HUDEP-2 (cell line): ENCODE results near the gene TBC1D8.

Experiments
- DNase-seq, 76 experiments: peaks; one replicate each; lab custom pipeline; 2025; ENCODE audit not compliant: unreplicated experiment in 76 of 76; lab: John Stamatoyannopoulos, UW

Gene TBC1D8

DNA sequence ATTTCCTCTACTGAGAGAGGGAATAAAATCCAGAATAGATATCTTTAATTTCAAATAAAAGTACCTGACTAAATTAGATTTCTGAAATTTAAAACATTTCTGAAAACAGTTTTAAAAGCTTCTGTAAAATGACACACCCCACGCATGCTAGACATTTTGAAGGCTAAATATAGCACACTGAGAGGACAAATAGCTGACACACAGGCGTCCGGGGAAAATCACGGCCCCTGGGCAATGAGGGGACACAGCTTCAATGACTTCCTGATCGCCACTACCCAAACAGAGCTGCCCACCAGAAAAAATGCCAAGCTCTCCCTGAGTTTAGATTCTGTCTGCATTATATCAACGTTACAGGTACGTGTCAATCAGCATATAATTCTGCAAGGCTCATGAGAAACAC, 10.9 kb downstream of the TBC1D8 start:
- no peak for DNase-seq

- no peak for DNase-seq
Measured at GRCh38 chr2:101139495-101139894, 11.7 kb downstream of the TBC1D8 start.

DNA sequence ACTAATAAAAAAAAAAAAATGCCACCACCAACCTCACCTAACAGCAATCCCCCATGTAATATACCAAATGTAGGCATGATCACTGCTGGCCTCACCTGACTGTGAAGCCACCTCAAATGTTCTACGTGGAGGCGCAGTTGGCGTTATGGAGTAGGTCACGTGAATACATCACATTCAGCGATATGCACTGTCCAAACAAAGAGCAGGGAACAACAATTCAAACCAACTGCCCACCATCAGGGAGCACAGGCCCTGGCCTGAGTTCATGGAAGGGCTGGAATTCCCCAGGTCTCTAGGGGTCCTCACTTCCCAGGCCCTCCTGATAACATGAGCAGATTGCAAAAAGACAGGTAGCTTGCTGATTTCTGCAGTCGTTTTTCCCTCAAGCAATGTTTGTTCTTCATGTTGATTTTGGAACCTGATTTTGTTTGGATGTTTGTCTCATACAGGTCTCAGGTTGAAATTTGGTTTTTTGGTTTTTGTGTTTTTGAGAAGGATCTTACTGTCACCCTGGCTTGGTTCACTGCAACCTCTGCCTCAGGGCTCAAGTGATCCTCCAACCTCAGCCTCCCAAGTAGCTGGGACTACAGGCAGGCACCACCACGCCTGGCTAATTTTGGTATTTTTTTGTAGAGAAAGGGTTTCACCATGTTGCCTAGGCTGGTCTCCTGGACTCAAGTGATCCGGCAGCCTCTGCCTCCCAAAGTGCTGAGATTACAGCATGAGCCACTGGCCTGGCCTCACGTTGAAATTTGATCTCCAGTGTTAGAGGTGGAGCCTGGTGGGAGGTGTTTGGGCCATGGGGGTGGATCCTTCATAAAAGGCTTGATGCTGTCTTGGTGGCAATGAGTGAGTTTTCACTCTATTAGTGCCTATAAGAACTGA, 15.5 kb downstream of the TBC1D8 start:
- DNase-seq, result no peak

GRCh38 chr2:101133492-101134100, 17.6 kb downstream of the TBC1D8 start:
- DNase-seq, result no peak

DNA sequence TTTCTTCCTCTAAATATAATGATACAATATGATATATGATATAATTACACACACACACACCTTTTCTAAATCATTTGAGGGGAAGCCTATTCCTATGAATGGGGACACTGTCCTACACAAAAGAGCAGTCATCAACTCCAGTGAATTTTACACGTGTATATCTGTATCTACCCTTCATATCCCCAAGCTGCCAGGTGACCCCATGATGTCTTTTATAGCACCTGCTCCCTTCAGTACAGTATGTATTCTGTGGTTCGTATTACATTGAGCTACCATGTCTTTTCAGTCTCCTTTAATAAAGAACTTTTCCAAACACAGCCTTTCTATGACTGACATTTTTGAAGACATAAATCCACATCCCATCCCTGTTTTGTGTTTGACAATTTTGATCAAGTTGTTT, 19.0 kb downstream of the TBC1D8 start:
- DNase-seq, result no peak

- DNase-seq, result no peak
Measured at GRCh38 chr2:101130081-101130480, 21.1 kb downstream of the TBC1D8 start.

DNA sequence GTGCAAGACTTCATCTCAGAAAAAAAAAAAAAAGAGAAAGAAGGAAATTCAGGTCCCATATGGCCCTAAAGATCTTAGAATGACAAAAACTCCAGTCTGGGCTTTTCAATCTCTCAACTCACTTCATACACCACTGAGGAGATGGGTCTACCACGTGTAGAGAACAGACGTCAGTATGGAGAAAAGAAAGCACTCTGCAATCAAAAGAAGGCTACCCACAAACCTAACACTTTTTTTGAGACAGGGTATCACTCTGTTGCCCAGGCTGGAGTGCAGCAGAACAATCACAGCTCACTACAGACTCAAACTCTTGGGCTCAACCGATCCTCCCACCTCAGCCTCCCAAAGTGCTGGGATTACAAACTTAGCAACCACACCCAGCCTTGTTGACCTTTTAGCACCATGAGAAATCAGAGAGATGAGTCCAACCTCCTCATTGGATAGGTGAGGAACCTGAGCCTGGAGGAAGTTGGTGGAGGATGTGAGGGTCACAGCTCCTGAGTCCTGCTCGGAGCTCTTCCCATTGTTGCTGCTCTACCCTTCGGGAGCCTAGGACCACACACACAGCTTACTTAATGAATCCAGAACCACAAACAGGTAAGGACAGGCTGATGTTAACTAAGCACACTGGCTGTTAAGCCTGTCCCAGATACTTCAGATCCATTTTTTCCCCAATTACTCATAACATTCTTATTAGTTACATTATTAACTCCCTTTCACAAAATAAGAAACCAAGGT, 23.7 kb downstream of the TBC1D8 start:
- DNase-seq, result no peak

DNA sequence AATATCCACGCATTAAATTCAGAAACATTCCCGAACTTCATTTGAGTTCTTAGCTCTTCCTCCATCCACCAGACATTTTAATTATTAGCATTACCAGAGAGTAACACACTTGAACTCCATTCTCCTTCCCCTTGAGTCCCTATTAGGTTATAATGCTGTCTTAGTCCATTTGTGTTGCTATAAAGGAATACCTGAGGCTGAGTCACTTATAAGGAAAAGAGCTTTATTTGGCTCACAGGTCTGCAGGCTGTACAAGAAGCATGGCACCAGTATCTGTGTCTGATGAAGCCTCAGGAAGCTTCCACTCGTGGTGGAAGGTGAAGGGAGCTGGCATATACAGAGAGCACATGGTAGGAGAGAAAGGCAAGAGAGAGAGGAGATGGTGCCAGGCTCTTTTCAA, 25.4 kb downstream of the TBC1D8 start:
- no peak for DNase-seq

GRCh38 chr2:101125374-101125773, 25.8 kb downstream of the TBC1D8 start:
- no peak for DNase-seq

DNA sequence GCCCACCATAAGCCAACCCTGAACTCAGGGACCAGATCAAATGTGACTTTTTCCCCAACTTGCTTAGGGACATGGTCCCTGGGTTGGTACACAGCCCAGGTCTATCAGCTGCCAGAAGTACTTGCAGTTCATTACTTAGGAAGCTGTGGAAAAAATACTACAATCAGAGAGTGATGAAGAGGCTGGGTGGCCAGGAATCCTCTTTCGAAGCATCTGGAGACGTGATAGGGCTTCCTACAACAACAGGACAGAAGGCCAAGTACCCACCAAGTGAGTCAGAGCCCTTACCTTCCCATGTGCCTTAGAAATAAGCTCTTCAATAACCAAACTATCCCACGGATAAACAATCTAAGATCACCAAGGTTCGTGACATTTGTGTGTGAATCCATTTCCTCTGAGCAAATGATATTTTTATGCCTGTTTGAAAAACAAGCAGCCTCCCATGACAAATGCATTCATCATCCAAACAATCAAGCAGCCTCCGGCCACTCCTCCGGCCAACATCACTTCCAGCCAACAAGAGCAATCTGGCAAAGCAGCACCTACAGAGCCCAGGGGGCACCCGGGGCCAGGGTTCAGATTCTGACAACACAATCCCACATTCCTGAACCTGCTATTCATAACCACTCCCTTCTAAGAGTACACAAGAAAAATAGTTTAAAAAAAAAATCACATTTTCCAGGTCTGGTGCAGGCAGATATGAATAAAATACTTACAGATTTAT, 26.4 kb downstream of the TBC1D8 start:
- DNase-seq, result no peak

GRCh38 chr2:101123795-101124471, 27.2 kb downstream of the TBC1D8 start:
- no peak for DNase-seq

DNA sequence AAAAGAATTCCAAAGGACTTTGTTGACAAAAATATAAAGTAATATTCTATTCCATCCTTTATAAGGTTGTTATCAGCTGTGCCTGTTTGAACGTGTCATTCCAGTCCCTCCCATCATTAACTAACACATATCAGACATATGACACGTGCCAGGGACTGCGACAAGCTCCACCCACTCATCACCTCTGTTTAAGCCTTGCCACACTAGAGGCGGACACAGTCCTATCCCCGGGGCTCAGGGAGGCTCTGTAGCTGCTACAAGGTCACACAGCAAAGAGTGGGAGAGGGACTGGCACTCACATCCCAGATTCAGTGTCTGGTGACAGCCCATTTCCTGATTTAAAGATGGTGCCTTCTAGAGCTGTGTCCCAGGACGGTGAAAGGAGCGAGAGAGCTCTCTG, 30.0 kb downstream of the TBC1D8 start:
- DNase-seq, result peak in 1 of 76 experiments; percentile 6

DNA sequence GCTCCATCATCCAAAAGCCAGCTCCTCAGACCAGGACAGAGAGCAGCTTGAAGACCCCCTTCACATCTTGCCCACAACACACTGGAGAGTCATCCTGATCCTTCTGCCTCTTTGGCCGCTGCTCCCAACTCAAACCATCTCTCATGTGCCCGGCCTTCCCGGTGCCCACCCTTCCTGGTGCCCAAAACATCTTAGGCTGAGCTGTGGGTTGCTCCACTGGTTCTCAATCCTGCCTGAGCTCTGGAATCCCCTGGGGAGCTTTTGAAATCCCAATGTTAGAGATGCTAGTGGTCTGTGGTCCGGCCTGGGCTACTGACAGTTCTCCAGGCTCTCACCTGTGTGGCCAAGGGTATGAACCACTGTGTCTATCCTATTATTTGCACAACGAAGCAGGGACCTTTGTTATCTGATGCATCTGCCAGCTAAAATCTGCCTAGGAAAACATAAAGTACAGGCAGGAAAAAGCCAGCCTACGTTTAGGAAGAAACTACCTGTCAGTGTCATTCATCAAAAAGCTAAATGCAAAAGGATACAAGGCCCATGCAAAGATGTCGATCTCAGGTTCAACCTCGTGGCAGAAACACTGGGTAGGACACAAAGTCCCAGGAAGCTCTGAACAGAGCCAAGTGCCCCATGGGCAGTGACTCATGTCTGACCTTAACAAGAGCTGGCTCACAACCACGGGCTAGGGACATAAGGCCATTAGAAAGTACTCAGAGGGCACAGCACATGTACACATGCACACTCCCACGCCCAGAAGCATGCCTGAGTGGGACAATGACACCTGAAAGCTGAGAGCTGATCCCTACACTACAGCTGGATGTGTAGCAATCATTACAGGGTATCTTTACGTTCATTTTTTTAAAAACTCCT, 30.8 kb downstream of the TBC1D8 start:
- peak in 7 of 76 experiments; percentile 2 to 12 (median 7) for DNase-seq

- no peak for DNase-seq
Measured at GRCh38 chr2:101119431-101119830, 31.8 kb downstream of the TBC1D8 start.

- no peak for DNase-seq
Measured at GRCh38 chr2:101116841-101117552, 34.2 kb downstream of the TBC1D8 start.

DNA sequence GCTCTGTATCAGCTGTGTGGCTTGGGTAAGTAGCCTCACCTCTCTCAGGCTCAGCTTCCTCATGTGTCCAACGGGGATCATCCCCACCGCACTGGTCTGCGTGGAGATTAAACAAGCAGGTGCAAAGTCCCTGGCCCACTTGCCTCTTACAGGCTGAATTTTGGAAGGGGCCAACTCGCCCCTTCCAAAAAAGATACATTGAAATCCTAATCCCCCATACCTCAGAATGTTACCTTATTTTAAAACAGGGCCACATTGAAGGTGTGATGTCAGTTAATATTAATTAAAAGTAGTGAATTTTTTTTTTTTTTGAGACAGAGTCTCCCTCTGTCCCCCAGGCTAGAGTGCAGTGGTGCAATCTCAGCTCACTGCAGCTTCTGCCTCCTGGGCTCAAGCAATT, 34.8 kb downstream of the TBC1D8 start:
- no peak for DNase-seq

GRCh38 chr2:101115664-101116063, 35.5 kb downstream of the TBC1D8 start:
- DNase-seq, result no peak

DNA sequence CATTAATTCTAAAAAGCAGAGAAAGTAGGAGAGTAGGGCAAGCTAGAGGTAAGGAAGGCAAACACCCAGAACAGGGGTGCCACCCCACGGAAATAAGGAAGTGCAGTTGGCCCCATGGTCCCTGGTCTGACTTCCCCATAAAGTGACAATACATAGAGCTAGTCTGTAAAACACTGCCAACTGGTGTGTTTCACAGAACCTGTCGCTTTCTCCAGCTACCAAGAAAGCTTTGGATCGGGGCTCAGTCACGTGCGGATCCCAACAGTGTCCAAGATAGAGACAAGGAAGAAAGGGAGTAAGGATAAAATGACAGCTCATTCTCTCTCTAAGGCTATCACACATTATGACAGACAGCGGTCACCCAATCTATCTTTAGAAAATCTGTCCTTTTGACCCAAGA, 36.4 kb downstream of the TBC1D8 start:
- DNase-seq, result no peak

DNA sequence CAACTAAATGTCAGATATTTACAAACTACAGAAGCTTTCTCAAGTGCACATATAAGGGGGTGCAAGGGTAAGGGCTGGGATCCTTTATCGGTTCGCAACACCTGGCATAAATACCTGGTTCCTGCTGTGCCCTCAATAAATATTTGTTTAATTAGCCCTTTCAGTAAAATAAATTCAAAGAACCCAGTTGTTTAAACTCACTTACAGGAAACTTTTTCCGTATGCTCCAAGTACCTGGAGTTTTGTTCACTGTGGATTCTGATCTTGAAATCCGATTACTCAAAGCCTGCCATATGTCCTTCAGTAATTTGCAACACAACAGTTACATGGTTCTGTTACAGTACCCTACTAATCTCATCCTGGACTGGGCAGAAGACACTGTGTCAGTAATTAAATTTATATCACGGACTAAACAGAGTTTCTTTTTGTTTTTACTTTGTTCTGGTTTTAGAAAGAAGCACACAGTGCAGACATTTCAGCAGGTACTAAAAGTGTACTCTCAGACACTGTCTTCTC, 36.9 kb downstream of the TBC1D8 start:
- no peak for DNase-seq
